ENCODE data around the gene CDYL.
A peak's percentile ranks its signal among the peaks of the same experiment; 100 is the strongest.

Gene CDYL

GRCh38 chr6:4802312-4802935 is 26.2 kb downstream of the CDYL start:
- H3K9ac ChIP-seq = no peak overlapping the region
- H3K4me1 ChIP-seq (ENCODE audit: low read depth, poor library complexity, severe bottlenecking) = peaks cover 84% of the 10 kb centered on the region
- H2AFZ ChIP-seq (ENCODE audit: low read depth) = no peak overlapping the region
- peaks cover 68% of the 10 kb centered on the region for H4K20me1 ChIP-seq (ENCODE audit: insufficient read depth)
- H3K27ac ChIP-seq = no peak overlapping the region
- H3K79me2 ChIP-seq (ENCODE audit: insufficient read depth, low read depth) = peaks cover 98% of the 10 kb centered on the region
- H3K4me3 ChIP-seq (IDR thresholded peaks at IDR 0.05; ENCODE audit: insufficient read depth, low read depth, low read length) = no peak overlapping the region
- peak overlapping the region; percentile 66 for H3K4me2 ChIP-seq
- no peaks in the 10 kb centered on the region for H3K27me3 ChIP-seq (ENCODE audit: insufficient read depth, low read depth)
- TF ChIP-seq CTCF (conservative IDR thresholded peaks at IDR 0.05; ENCODE audit: low read depth, low read length) = no peak
- no peaks in the 10 kb centered on the region for H3K36me3 ChIP-seq (ENCODE audit: insufficient read depth)

DNA sequence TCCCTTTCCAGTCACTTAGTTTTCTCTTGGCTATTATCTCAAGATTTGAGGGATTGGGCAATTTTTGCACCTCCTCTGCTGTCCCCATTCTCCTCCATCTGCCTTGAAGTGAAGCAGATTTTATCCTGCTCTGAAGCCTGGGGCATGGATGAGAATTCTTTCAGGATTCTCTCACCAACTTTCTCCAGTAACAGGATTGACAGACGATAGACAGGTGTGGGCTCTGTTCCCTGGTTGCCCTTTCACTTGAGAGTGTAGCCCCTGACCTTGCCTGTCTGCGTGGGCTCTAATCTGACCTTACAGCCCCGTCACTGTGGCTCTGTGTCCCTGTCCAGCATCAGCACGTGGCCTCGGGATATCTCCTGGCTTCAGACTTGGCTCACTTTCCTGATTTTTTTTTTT is 27.1 kb downstream of the CDYL start:
- H3K79me2 ChIP-seq (ENCODE audit: insufficient read depth, low read depth) = peaks cover 98% of the 10 kb centered on the region
- H3K27ac ChIP-seq = no peak overlapping the region
- H3K4me2 ChIP-seq = no peak overlapping the region
- no peak overlapping the region for H3K9ac ChIP-seq
- peaks cover 78% of the 10 kb centered on the region for H3K4me1 ChIP-seq (ENCODE audit: low read depth, poor library complexity, severe bottlenecking)
- H3K27me3 ChIP-seq (ENCODE audit: insufficient read depth, low read depth) = no peaks in the 10 kb centered on the region
- H2AFZ ChIP-seq (ENCODE audit: low read depth) = no peak overlapping the region
- H4K20me1 ChIP-seq (ENCODE audit: insufficient read depth) = peaks cover 62% of the 10 kb centered on the region
- TF ChIP-seq CTCF (conservative IDR thresholded peaks at IDR 0.05; ENCODE audit: low read depth, low read length) = no peak
- H3K4me3 ChIP-seq (IDR thresholded peaks at IDR 0.05; ENCODE audit: insufficient read depth, low read depth, low read length) = no peak overlapping the region
- no peaks in the 10 kb centered on the region for H3K36me3 ChIP-seq (ENCODE audit: insufficient read depth)

DNA sequence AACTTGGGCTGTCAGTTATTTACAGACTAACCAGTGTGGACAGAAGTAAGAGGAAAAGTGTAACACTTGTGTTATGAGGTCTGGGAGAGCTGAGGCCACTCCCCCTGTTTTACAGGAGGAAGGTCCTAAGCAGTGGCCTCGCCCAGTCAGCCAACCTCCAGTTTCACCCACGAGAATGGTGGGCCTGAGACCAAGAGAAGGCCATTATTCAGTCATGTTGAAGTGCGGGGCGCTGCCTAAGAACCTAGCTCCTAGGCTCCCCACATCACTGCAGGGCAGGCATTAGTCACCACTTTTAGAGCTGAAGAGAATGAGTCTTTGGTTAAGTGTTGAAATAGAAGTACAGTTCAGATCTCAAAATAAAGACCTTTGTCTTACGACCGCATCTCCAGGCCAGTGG is 27.9 kb downstream of the CDYL start:
- no peak for TF ChIP-seq CTCF (conservative IDR thresholded peaks at IDR 0.05; ENCODE audit: low read depth, low read length)
- H3K79me2 ChIP-seq (ENCODE audit: insufficient read depth, low read depth) = peaks cover 98% of the 10 kb centered on the region
- H3K4me2 ChIP-seq = peak overlapping the region; percentile 19; the same call in 1 of the 2 replicates
- no peaks in the 10 kb centered on the region for H3K27me3 ChIP-seq (ENCODE audit: insufficient read depth, low read depth)
- no peak overlapping the region for H3K27ac ChIP-seq
- H3K9ac ChIP-seq = no peak overlapping the region
- no peak overlapping the region for H3K4me3 ChIP-seq (IDR thresholded peaks at IDR 0.05; ENCODE audit: insufficient read depth, low read depth, low read length)
- peaks cover 70% of the 10 kb centered on the region for H3K4me1 ChIP-seq (ENCODE audit: low read depth, poor library complexity, severe bottlenecking)
- no peak overlapping the region for H2AFZ ChIP-seq (ENCODE audit: low read depth)
- no peaks in the 10 kb centered on the region for H3K36me3 ChIP-seq (ENCODE audit: insufficient read depth)
- peaks cover 63% of the 10 kb centered on the region for H4K20me1 ChIP-seq (ENCODE audit: insufficient read depth)

DNA sequence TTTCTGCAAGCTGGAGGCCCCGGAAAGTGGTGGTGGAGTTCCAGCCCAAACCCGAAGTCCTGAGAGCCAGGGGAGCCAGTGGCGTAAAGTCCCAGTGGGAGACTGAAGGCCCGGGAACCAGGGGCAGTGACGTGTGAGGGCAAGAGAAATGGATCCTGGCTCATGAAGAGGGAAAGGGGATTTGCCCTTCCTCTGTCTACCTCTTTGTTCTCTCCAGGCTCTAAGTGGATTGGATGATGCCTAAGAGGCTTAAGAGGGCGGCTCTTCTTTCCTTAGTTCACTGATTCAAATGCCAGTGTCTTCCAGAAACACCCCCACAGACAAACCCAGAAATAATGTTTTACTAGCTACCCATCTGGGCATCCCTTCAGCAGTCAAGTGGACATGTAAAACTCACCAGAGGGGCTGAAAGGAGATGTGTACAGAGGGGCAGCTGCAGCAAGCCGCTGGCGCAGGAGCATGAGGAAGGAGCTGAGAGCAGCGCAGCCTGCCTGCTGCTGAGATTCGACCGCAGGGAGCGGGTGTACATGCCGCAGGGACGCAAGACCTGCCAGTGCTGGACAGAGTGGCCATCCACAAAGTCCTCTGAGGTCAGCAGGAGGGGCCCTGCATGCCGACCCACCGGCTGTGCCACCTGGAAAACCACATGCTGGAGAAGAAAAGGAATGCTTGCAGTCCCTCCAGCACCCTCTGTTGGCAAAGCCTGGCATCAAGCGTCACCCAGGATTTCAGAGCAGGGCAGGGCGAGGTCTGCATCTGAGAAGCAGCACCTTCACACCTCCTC is 29.5 kb downstream of the CDYL start:
- Histone ChIP-seq H3K9ac (no peak overlapping the region), H4K20me1 (ENCODE audit: insufficient read depth) (peaks cover 74% of the 10 kb centered on the region), H3K36me3 (ENCODE audit: insufficient read depth) (no peaks in the 10 kb centered on the region), H3K79me2 (ENCODE audit: insufficient read depth, low read depth) (peaks cover 98% of the 10 kb centered on the region), H3K4me3 (IDR thresholded peaks at IDR 0.05; ENCODE audit: insufficient read depth, low read depth, low read length) (no peak overlapping the region), H3K4me2 (no peak overlapping the region), H3K27me3 (ENCODE audit: insufficient read depth, low read depth) (no peaks in the 10 kb centered on the region), H3K27ac (no peak overlapping the region), H3K4me1 (ENCODE audit: low read depth, poor library complexity, severe bottlenecking) (peaks cover 64% of the 10 kb centered on the region), H2AFZ (ENCODE audit: low read depth) (no peak overlapping the region)
- TF ChIP-seq CTCF (conservative IDR thresholded peaks at IDR 0.05; ENCODE audit: low read depth, low read length) = peak; percentile 67
